A673 (cell line): ENCODE data around the gene IL12RB1. TPM values are rescaled to one million over a fixed set of nuclear protein-coding genes. Genes with fewer than 3 reads are reported as not detected.

ENCODE experiments used
- BruUV-seq: library from RNA; stranded (reverse); fragments of 400-500 nt; replicated peaks from 2 replicates; lab custom pipeline; 2021; lab: Mats Ljungman, UMichigan
- CTCF ChIA-PET: fragments of 300-600 bp; sonication (Branson Sonifier 250); formaldehyde crosslinking; loops from one replicate; lab custom pipeline; 2022; ENCODE audit warnings: antibody characterized with exemption; lab: Charles Lee
- POLR2A ChIA-PET: fragments of 300-600 bp; sonication (Branson Sonifier 250); formaldehyde crosslinking; loops from one replicate; lab custom pipeline; 2022; ENCODE audit warnings: antibody characterized with exemption; ENCODE audit not compliant: low non-redundant PET; lab: Charles Lee
- DNase-seq: peaks from one replicate; pipeline ENCODE4 v3.0.0-alpha.2; 2015; ENCODE audit warnings: low spot score
- H3K27ac ChIP-seq: fragments of 200-600 bp; sonication (generic); 2 replicates; pipeline ENCODE4 v1.5.1; 2016; ENCODE audit warnings: mixed run types, low read depth, mild to moderate bottlenecking, mixed read lengths, antibody characterized with exemption, low read length; ENCODE audit not compliant: poor library complexity, severe bottlenecking
- H3K27me3 ChIP-seq: fragments of 200-600 bp; sonication (generic); replicated peaks from 2 replicates; pipeline ENCODE4 v1.6.1; 2017; ENCODE audit warnings: mixed run types, low read depth, mild to moderate bottlenecking, mixed read lengths, antibody characterized with exemption, low read length; ENCODE audit not compliant: insufficient read depth, poor library complexity
- H3K36me3 ChIP-seq: fragments of 200-600 bp; sonication (generic); 2 replicates; pipeline ENCODE4 v1.6.1; 2016; ENCODE audit warnings: mixed run types, mild to moderate bottlenecking, mixed read lengths, antibody characterized with exemption, low read length; ENCODE audit not compliant: insufficient read depth, poor library complexity, severe bottlenecking
- H3K4me1 ChIP-seq: fragments of 200-600 bp; sonication (generic); 2 replicates; pipeline ENCODE4 v1.6.1; 2017; ENCODE audit warnings: mixed run types, mild to moderate bottlenecking, mixed read lengths, antibody characterized with exemption, low read length; ENCODE audit not compliant: insufficient read depth, poor library complexity, severe bottlenecking
- H3K4me3 ChIP-seq: fragments of 200-600 bp; sonication (generic); 2 replicates; pipeline ENCODE4 v1.5.1; 2016; ENCODE audit warnings: low read depth, mixed run types, mild to moderate bottlenecking, mixed read lengths, low read length; ENCODE audit not compliant: poor library complexity, severe bottlenecking
- H3K9me3 ChIP-seq: fragments of 200-600 bp; sonication (generic); 2 replicates; pipeline ENCODE4 v1.6.1; 2016; ENCODE audit warnings: mixed run types, low read depth, mild to moderate bottlenecking, mixed read lengths, antibody characterized with exemption, low read length; ENCODE audit not compliant: poor library complexity, severe bottlenecking
- EZH2 ChIP-seq: fragments of 200-600 bp; sonication (generic); IDR thresholded peaks from 2 replicates; pipeline ENCODE4 v1.6.1; 2017; ENCODE audit warnings: borderline replicate concordance, low read depth, mild to moderate bottlenecking, mixed read lengths, antibody characterized with exemption, low read length; ENCODE audit not compliant: poor library complexity, severe bottlenecking
- intact Hi-C: fragments of 100-400 bp; cut with micrococcal nuclease; formaldehyde crosslinking; loops from one replicate; pipeline ENCODE4 v1.10.0; 2022; ENCODE audit not compliant: unreplicated experiment
- total RNA-seq: library from RNA; stranded (reverse); gene quantifications from 2 replicates; pipeline ENCODE4 v1.2.3, GENCODE V29; 2021
- TF ChIP-seq, protein P1 (sequence below): fragments of 300-800, 200-600 bp; sonication (generic); conservative IDR thresholded peaks from 2 replicates; pipeline ENCODE4 v1.5.1; 2017; ENCODE audit warnings: low read depth, mild to moderate bottlenecking, antibody characterized with exemption, low read length, moderate library complexity, mixed read lengths

The IL12RB1 gene
- total RNA-seq, 1 experiment from 2014 or later, result not detected

DNA sequence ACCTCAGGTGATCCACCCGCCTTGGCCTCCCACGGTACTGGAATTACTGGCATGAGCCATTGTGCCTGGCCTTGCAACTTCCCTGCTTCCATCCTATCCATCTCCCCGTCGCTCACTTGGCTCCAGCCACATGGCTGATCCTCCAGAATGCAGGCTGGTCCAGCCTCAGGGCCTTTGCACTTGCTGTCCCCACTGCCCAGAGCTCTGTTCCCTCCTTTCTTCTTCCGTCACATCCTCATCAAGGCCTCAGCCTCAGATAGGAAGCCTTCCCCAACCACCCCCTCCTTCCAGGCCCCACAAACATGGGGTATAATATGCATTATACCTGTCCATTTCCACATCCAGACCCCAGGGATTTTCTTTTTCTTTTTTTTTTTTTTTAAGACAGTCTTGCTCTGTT, 27.1 kb upstream of the IL12RB1 start:
- Histone ChIP-seq H3K36me3 (no peaks in the 10 kb centered on the region), H3K27ac (no peak overlapping the region), H3K9me3 (no peaks in the 10 kb centered on the region), H3K4me1 (peaks cover 13% of the 10 kb centered on the region), H3K4me3 (no peak overlapping the region), H3K27me3 (no peaks in the 10 kb centered on the region)
- intact Hi-C loops, result loop anchor here (2.0 to 5.0 kb wide), 3 partner anchors 38 to 137 kb away; partner anchors contain the start of gene PIK3R2
- ChIA-PET CTCF (interaction anchor here (0.7 to 1.3 kb wide), 6 partner anchors 11 to 138 kb away, joined by 3 to 23 read pairs (median 5); partner anchors contain the start of gene MAST3), POLR2A (no interaction called here)
- no TSS peak for BruUV-seq
- no peak for TF ChIP-seq EZH2
- TF ChIP-seq, protein P1, sequence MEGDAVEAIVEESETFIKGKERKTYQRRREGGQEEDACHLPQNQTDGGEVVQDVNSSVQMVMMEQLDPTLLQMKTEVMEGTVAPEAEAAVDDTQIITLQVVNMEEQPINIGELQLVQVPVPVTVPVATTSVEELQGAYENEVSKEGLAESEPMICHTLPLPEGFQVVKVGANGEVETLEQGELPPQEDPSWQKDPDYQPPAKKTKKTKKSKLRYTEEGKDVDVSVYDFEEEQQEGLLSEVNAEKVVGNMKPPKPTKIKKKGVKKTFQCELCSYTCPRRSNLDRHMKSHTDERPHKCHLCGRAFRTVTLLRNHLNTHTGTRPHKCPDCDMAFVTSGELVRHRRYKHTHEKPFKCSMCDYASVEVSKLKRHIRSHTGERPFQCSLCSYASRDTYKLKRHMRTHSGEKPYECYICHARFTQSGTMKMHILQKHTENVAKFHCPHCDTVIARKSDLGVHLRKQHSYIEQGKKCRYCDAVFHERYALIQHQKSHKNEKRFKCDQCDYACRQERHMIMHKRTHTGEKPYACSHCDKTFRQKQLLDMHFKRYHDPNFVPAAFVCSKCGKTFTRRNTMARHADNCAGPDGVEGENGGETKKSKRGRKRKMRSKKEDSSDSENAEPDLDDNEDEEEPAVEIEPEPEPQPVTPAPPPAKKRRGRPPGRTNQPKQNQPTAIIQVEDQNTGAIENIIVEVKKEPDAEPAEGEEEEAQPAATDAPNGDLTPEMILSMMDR, result no peak
- no peak for DNase-seq

DNA sequence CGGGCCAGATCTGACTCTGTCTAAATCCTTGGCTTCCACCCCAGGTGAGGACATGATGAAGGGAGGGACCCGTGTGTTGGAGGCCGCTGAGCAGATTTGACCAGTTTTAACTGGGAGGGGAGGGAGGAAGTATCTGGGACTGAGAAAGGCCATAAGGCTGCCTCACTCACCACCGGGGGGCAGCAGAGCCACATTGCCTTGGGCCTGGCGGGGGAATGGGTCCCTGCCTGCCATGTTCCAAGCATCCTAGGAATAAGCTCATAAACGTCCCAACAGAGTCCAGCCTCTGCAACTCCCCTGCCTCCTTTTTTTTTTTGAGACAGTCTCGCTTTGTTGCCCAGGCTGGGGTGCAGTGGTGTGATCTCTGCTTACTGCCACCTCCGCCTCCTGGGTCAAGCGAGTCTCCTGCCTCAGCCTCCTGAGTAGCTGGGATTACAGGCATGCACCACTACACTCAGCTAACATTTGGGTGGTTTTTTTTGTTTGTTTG, 26.3 kb upstream of the IL12RB1 start:
- H3K27me3 ChIP-seq, result no peaks in the 10 kb centered on the region
- POLR2A ChIA-PET, result no interaction called here
- BruUV-seq, result no TSS peak
- intact Hi-C loops, result loop anchor here (2.0 to 5.0 kb wide), 3 partner anchors 39 to 138 kb away; partner anchors contain the start of gene PIK3R2
- H3K36me3 ChIP-seq, result no peaks in the 10 kb centered on the region
- TF ChIP-seq EZH2, result no peak
- TF ChIP-seq, protein P1, result peak; percentile 84
- H3K9me3 ChIP-seq, result no peaks in the 10 kb centered on the region
- peaks cover 10% of the 10 kb centered on the region for H3K4me1 ChIP-seq
- H3K27ac ChIP-seq, result no peak overlapping the region
- CTCF ChIA-PET, result interaction anchor here (0.5 to 1.9 kb wide), 20 partner anchors 9 to 216 kb away, joined by 3 to 23 read pairs (median 4); partner anchors contain the start of genes ARRDC2, MAST3 and PIK3R2
- peak; percentile 86 for DNase-seq
- H3K4me3 ChIP-seq, result no peak overlapping the region

DNA sequence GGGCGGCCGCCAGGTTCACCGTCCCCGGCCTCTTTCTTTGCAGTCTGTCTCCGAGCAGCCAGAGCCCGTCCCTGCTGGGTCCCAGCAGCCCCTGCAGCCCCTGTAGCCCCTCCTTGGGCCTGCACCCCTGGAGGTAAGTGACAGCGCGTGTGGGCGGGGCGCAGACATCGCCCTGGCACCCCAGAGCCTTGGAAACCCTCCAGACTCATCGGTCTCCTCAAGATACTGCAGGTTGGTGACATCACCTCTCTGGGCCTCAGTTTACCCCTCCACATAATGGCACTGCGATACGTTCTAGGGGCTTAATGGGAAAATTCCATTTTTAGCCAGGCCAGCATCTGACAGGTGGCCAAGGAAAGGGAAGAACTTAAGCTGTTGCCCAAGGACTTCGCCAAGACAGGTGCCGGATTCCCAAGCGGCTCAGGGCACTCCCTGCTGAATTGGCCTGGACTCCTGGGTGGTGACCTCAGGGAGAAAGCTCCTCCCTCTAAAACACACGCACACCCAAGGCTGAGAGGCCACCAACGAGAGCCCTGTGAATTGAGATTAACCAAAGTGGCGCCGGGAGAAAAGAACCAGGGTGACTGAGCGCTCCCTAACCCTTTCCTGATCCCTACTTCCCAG, 24.0 kb upstream of the IL12RB1 start:
- no TSS peak for BruUV-seq

More for the DNA sequence above, 24.0 kb upstream of the IL12RB1 start:
- Histone ChIP-seq H3K4me3 (peak overlapping the region; percentile 61), H3K4me1 (peaks cover 6% of the 10 kb centered on the region), H3K9me3 (no peaks in the 10 kb centered on the region), H3K36me3 (no peaks in the 10 kb centered on the region), H3K27me3 (no peaks in the 10 kb centered on the region), H3K27ac (no peak overlapping the region)
- no peak for DNase-seq
- CTCF ChIA-PET, result no interaction called here
- intact Hi-C loops, result loop anchor here (5.0 kb wide), 2 partner anchors 42 to 57 kb away; partner anchors contain the start of gene PIK3R2
- TF ChIP-seq, protein P1, result no peak
- TF ChIP-seq EZH2, result no peak
- POLR2A ChIA-PET, result no interaction called here
